ENCODE results near the gene FNDC3A.

DNA sequence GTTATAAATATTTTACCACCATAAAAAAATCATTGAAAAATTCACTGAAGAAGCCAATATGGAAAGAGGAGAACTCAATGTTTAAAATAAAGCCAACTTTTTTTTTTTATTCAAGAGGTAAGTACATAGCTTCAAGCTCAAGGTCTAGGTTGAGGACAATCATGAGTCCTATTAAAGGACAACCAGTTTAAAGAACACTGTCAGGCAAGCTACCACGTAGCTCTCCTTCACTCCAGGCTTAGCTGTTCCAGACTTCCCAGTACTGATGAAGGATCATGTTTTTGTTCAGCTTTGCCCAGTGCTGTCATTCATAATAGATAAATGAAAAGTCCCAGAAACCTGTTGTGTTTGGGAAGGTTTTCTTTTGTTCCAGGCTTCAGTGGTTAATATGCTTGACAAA, 234.4 kb downstream of the FNDC3A start:
- TF ChIP-seq POLR2AphosphoS5 (IDR thresholded peaks at IDR 0.05) (no peak), POLR2A (IDR thresholded peaks at IDR 0.05) (no peak), EP300 (IDR thresholded peaks at IDR 0.05; ENCODE audit: low read depth) (no peak)
- TF ChIP-seq, protein P1, sequence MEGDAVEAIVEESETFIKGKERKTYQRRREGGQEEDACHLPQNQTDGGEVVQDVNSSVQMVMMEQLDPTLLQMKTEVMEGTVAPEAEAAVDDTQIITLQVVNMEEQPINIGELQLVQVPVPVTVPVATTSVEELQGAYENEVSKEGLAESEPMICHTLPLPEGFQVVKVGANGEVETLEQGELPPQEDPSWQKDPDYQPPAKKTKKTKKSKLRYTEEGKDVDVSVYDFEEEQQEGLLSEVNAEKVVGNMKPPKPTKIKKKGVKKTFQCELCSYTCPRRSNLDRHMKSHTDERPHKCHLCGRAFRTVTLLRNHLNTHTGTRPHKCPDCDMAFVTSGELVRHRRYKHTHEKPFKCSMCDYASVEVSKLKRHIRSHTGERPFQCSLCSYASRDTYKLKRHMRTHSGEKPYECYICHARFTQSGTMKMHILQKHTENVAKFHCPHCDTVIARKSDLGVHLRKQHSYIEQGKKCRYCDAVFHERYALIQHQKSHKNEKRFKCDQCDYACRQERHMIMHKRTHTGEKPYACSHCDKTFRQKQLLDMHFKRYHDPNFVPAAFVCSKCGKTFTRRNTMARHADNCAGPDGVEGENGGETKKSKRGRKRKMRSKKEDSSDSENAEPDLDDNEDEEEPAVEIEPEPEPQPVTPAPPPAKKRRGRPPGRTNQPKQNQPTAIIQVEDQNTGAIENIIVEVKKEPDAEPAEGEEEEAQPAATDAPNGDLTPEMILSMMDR (IDR thresholded peaks at IDR 0.05), result no peak

All from transverse colon (tissue), 4 donors.